ENCODE measurements around the gene STC2.

The STC2 gene

DNA sequence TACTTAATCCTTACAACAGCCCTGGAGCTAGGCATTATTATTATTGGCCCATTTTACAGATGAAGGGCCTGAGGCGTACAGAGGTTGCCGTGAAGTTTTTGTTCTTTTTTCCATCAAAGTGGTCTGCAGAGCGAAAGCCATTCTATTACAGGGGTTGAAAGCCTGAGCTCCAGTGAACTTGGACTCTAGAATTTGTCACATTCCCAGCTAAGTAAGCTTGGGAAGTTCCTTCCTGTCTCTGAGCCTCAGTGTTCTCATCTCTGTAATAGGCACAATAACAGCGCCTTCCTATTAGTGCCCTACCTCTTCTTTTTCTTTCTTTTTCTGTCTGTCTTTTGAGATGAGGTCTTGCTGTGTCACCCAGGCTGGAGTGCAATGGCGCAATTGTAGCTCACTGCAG lies 49.0 kb downstream of the STC2 start:
- no peaks in the 10 kb centered on the region for H3K9me2 ChIP-seq (ENCODE audit: low read depth, low read length)
- H3K4me3 ChIP-seq (ENCODE audit: low read depth, low read length, poor library complexity, severe bottlenecking), result no peak overlapping the region
- TF ChIP-seq, protein P1, sequence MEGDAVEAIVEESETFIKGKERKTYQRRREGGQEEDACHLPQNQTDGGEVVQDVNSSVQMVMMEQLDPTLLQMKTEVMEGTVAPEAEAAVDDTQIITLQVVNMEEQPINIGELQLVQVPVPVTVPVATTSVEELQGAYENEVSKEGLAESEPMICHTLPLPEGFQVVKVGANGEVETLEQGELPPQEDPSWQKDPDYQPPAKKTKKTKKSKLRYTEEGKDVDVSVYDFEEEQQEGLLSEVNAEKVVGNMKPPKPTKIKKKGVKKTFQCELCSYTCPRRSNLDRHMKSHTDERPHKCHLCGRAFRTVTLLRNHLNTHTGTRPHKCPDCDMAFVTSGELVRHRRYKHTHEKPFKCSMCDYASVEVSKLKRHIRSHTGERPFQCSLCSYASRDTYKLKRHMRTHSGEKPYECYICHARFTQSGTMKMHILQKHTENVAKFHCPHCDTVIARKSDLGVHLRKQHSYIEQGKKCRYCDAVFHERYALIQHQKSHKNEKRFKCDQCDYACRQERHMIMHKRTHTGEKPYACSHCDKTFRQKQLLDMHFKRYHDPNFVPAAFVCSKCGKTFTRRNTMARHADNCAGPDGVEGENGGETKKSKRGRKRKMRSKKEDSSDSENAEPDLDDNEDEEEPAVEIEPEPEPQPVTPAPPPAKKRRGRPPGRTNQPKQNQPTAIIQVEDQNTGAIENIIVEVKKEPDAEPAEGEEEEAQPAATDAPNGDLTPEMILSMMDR (IDR thresholded peaks at IDR 0.05; ENCODE audit: low read length), result no peak
- H3K4me1 ChIP-seq (ENCODE audit: insufficient read depth, low read length, severe bottlenecking), result no peaks in the 10 kb centered on the region
- no peaks in the 10 kb centered on the region for H3K27me3 ChIP-seq (ENCODE audit: insufficient read depth, low read length)
- H3F3A ChIP-seq (ENCODE audit: insufficient read depth, low read length), result no peaks in the 10 kb centered on the region
- no peak overlapping the region for H3K4me2 ChIP-seq (ENCODE audit: low read length)
- no peak overlapping the region for H2AFZ ChIP-seq (ENCODE audit: low read length)
- no peaks in the 10 kb centered on the region for H3K36me3 ChIP-seq (ENCODE audit: insufficient read depth, low read length)
- H3K9ac ChIP-seq (ENCODE audit: low read length), result no peak overlapping the region
- no peaks in the 10 kb centered on the region for H3K79me2 ChIP-seq (ENCODE audit: insufficient read depth, low read length)
- no peak overlapping the region for H3K27ac ChIP-seq (ENCODE audit: low read depth, low read length, poor library complexity, severe bottlenecking)
- no peaks in the 10 kb centered on the region for H3K9me3 ChIP-seq (ENCODE audit: low read length)
- H4K20me1 ChIP-seq (ENCODE audit: insufficient read depth, low read length), result no peaks in the 10 kb centered on the region

DNA sequence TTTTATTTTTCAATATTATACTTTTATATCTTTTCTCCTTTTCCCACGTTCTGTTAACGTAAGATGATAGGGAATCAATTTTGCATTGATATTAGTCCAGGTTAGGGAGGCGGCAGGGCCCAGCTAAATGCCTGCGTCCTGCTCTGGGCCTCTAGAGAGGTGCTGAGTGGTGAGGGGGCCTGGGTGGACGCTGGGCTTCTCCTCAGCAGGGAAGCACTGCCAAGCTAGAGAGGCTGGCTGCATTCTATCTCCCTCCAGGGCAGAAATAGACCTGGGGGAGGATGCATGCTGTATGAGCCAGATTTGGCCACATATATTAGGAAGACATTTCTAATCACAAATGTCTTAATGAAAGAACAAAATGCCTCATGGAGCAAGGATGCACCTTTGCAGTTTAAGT lies 49.6 kb downstream of the STC2 start:
- Histone ChIP-seq H2AFZ (ENCODE audit: low read length) (no peak overlapping the region), H4K20me1 (ENCODE audit: insufficient read depth, low read length) (no peaks in the 10 kb centered on the region), H3K9me3 (ENCODE audit: low read length) (no peaks in the 10 kb centered on the region), H3K4me3 (ENCODE audit: low read depth, low read length, poor library complexity, severe bottlenecking) (no peak overlapping the region), H3K27ac (ENCODE audit: low read depth, low read length, poor library complexity, severe bottlenecking) (no peak overlapping the region), H3F3A (ENCODE audit: insufficient read depth, low read length) (no peaks in the 10 kb centered on the region), H3K9me2 (ENCODE audit: low read depth, low read length) (no peaks in the 10 kb centered on the region), H3K36me3 (ENCODE audit: insufficient read depth, low read length) (no peaks in the 10 kb centered on the region), H3K4me1 (ENCODE audit: insufficient read depth, low read length, severe bottlenecking) (no peaks in the 10 kb centered on the region), H3K27me3 (ENCODE audit: insufficient read depth, low read length) (no peaks in the 10 kb centered on the region), H3K9ac (ENCODE audit: low read length) (no peak overlapping the region), H3K4me2 (ENCODE audit: low read length) (no peak overlapping the region), H3K79me2 (ENCODE audit: insufficient read depth, low read length) (no peaks in the 10 kb centered on the region)
- TF ChIP-seq EZH2 (IDR thresholded peaks at IDR 0.05; ENCODE audit: borderline replicate concordance, low read length), result no peak
- TF ChIP-seq, protein P1 (IDR thresholded peaks at IDR 0.05; ENCODE audit: low read length), result no peak

DNA sequence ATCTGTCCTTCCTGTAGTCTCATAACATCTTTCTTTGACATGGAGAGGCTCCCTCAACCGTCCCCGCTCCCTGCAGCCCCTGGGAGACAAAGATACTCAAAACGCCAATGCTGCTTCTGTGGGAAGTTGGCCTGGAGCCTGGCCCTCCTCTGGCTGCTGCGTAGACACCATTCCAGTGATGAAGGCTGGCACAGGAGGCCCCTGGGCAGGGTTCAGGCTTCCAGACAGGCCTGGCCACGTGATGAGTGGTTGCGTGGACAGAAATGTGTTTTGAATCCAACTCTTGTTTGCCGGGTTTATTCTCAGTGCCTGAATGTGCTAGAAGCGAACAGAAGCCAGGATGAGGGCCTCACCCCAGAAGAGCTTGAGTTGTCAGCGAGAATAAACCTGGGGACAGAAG lies 50.0 kb downstream of the STC2 start:
- Histone ChIP-seq H3K79me2 (ENCODE audit: insufficient read depth, low read length) (no peaks in the 10 kb centered on the region), H3K27me3 (ENCODE audit: insufficient read depth, low read length) (no peaks in the 10 kb centered on the region)

More for the DNA sequence above, 50.0 kb downstream of the STC2 start:
- no peaks in the 10 kb centered on the region for H3K4me1 ChIP-seq (ENCODE audit: insufficient read depth, low read length, severe bottlenecking)
- H3K4me2 ChIP-seq (ENCODE audit: low read length), result no peak overlapping the region
- no peaks in the 10 kb centered on the region for H4K20me1 ChIP-seq (ENCODE audit: insufficient read depth, low read length)
- TF ChIP-seq EZH2 (IDR thresholded peaks at IDR 0.05; ENCODE audit: borderline replicate concordance, low read length), result no peak
- TF ChIP-seq, protein P1 (IDR thresholded peaks at IDR 0.05; ENCODE audit: low read length), result no peak
- no peaks in the 10 kb centered on the region for H3K36me3 ChIP-seq (ENCODE audit: insufficient read depth, low read length)
- no peaks in the 10 kb centered on the region for H3K9me2 ChIP-seq (ENCODE audit: low read depth, low read length)
- H3K4me3 ChIP-seq (ENCODE audit: low read depth, low read length, poor library complexity, severe bottlenecking), result no peak overlapping the region
- H3K9me3 ChIP-seq (ENCODE audit: low read length), result no peaks in the 10 kb centered on the region
- H3F3A ChIP-seq (ENCODE audit: insufficient read depth, low read length), result no peaks in the 10 kb centered on the region
- H3K27ac ChIP-seq (ENCODE audit: low read depth, low read length, poor library complexity, severe bottlenecking), result no peak overlapping the region
- H3K9ac ChIP-seq (ENCODE audit: low read length), result no peak overlapping the region
- no peak overlapping the region for H2AFZ ChIP-seq (ENCODE audit: low read length)
